Stimulated activated CD4-positive, alpha-beta T cell treated with anti-CD3 and anti-CD28 coated beads, Interleukin-15, amount 100 ng/mL, for 24 hours (primary cell): Measurements from ENCODE around the gene MTF2.
A peak's percentile ranks its signal among the peaks of the same experiment; 100 is the strongest.
"Not testable (repeated sequence)": the region's sequence is repeated elsewhere in the genome, so short reads cannot be mapped to it uniquely, and the experiment has no call there.

Experiments
- DNase-seq: peaks from one replicate; pipeline ENCODE4 v3.0.0-alpha.2; 2020

Gene MTF2

DNA sequence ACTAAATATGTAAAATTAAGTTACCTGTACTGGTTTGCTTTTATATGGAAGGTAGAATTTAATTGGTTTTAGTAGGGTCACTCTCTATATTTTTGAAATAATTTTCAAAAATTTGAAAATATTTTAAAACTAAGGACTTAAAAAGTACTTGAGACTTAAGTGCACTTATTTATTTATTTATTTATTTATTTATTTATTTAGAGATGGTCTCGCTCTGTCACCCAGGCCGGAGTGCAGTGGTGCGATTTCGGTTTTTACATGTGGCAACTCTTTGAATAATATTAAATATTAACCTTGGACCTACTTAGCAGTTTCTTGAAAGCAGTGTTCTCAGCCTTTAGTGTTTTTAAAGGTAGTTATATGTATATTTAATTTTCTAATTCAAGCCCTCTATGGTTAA lies 64.7 kb downstream of the MTF2 start:
- no peak for DNase-seq

DNA sequence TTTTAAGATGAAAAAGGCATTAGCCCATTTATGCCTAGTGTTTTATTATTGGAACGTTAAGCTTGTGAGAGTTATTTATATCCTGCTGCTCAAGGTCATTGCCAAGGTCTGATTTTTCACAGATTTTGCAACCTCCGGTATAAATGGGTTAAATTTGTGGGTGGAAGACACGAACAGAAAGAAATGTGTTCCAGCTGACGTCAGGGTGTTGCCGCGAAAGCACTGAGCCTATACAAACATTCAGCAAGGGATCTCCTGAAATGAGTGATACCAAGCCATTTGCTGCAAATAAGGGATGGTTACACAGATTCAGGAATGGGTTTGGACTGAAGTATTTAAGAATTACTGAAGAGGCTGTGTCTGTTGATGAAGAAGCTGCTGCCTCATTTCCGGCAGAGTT lies 68.9 kb downstream of the MTF2 start:
- no peak for DNase-seq

DNA sequence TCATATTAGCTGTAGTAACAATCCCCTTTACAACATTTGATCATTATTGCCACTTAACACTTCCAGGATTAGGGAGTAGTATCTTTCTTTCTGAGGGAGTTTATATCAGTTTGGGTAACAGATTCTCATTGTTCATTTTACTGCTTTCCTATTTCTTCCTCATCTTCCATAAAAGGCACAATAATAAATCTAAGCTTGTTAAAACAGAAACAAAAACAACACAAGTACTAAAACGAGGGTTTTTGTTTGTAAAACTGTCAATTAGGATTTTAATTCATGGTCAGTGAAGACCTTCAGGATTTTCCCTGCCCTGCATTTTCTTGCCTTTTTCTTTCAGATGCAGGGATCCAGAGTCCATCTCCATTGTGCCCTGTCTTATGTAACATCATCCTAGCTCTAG lies 71.6 kb downstream of the MTF2 start:
- no peak for DNase-seq

DNA sequence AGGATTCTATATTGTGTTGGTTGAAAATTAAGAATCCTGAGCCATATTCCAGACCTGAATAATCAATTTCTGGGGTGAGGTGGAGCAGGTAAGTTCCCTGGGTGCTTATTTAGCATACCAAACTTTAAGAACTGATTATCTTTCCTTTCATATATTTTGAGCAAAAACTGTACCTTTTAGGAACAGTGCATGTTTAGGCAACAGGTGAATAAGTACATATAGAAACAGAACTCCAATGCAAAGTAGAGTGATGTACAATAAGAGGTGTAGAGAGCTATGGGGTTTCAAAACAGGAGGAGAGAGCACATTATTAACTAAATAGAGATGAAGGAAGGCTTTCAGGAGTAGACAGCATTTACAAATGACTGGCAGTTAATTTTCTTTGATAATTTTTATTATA lies 72.4 kb downstream of the MTF2 start:
- no peak for DNase-seq

DNA sequence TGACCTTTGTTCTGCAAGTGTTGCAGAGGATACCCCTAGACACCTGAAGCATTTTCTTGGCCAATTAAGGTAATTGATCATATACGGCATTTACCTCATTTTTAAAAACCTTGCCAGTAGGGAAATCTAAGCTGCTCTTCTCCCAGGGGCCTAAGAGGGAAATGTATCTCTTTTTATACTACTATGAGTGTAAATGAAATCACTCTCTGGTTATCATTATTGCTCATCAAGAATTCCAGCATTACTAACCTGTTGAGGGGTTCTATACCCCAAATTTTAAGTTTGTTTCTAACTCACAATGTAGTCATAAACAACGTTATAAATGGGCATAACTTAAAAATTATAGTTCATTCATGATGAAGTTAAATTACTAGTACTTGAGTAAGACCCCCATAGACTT lies 73.8 kb downstream of the MTF2 start:
- DNase-seq: no peak

DNA sequence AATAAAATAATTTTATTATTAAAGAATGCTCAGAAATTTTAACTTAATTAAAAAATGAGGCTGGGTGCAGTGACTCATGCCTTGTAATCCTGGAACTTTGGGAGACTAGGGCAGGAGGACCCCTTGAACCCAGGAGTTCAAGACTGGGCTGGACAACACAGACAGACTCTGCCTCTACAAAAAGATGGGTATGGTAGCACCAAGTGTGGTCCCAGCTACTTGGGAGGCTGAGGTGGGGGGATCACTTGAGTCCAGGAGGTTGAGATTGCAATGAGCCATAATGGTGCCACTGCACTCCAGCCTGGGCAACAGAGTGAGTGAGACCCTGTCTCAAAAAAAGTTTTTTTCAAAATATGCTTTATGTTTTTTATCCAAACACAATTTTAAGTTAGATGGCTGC lies 75.8 kb downstream of the MTF2 start:
- no peak for DNase-seq

DNA sequence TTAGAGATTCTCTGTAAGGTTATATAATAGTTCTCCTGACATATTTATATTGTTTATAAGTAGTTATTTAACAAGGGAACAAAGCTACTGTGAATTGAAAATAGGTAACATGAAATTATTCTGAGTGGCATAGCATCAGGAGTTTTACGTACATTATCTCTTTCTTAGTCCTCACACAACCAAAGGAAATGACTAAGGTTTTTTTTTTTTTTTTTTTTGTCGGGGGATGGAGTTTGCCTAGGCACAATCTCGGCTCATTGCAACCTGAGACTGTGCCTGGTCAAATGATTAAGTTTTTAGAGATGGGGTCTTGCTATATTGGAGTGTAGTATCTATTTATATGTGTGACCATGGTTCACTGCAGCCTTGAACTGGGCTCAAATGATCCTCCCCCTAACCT lies 76.3 kb downstream of the MTF2 start:
- DNase-seq: no peak

DNA sequence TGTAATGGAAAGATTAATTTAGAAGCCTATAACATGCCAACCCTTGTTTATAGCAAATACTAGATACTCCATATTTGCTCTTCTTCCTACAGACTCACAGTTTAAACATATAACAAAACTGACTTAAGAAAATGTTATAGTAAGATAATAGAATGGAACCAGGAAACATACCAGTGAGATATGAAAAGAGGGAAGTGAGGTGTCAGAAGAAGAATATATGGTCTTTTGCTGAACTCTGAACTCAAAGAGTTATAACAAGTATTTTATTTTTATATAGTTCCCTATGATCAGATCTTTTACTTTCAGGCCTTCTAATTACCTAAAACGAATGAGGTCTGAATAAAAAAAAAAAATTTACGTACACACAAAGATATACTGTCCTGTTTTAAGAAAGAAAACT lies 80.3 kb downstream of the MTF2 start:
- DNase-seq: no peak

DNA sequence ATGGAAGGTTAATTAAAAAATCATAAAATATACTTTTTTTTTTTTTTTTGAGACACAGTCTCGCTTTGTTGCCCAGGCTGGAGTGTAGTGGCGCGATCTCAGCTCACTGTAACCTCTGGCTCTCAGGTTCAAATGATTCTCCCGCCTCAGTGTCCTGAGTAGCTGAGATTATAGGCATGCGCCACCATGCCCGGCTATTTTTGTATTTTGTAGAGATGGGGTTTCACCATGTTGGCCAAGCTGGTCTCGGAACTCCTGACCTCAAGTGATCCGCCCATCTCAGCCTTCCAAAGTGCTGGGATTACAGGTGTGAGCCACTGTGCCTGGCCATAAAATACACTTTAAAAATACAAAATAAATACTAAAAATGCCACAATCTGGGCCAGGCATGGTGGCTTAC lies 84.2 kb downstream of the MTF2 start:
- not testable (repeated sequence) for DNase-seq

DNA sequence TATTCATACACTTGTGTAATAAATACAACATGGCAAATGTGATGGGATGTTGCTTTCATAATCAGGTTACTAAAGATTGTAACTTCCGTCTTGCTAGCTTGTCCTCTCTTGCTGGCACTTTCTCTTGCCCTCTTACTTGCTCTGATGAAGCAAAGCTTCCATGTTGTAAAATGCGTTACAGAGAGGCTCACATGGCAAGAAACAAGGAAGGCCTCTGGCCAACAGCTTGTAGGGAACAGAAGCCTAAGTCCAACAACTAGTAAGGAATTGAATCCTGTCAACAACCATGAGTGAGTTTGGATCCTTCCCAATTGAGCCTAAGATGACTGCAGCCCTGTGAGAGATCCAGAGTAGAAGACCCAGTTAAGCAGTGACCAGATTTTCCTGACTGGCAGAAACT lies 85.7 kb downstream of the MTF2 start:
- no peak for DNase-seq

DNA sequence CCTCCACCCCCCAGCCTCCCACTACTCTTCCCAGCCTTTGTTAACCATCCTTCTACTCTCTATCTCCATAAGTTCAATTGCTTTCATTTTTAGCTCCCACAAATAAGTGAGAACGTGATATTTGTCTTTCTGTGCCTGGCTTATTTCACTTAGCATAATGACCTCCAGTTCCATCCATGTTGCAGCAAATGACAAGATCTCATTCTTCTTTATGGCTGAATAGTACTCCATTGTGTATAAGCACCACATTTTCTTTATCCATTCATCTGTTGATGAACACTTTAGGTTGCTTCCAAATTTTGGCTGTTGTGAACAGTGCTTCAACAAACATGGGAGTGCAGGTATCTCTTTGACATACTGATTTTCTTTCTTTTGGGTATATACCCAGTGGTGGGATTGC lies 86.8 kb downstream of the MTF2 start:
- DNase-seq: not testable (repeated sequence)

DNA sequence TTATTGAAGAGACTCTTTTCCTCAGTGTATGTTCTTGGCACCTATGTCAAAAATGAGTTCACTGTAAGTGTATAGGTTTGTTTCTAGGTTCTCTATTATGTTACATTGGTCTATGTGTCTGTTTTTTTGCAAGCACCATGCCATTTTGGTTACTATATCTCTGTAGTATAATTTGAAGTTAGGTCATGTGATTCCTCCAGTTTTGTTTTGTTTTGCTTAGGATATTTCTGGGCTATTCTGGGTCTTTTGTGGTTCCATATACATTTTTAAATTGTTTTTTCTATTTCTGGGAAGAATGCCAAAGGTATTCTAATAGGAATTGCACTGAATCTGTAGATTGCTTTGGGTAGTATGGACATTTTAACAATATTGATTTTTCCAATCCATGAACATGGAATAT lies 87.9 kb downstream of the MTF2 start:
- no peak for DNase-seq

DNA sequence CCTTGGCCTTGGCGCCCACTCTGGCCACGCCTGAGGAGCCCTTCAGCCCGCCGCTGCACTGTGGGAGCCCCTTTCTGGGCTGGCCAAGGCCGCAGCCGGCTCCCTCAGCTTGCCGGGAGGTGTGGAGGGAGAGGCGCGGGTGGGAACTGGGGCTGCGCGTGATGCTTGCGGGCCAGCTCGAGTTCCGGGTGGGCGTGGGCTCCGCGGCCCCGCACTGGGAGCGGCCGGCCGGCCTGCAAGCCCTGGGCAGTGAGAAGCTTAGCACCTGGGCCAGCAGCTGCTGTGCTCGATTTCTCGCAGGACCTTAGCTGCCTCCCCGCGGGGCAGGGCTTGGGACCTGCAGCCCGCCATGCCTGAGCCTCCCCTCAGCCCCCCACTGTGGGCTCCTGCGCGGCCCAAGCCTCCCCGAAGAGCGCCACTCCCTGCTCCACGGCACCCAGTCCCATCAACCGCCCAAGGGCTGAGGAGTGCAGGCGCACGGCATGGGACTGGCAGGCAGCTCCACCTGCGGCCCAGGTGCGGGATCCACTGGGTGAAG lies 91.1 kb downstream of the MTF2 start:
- DNase-seq: not testable (repeated sequence)

DNA sequence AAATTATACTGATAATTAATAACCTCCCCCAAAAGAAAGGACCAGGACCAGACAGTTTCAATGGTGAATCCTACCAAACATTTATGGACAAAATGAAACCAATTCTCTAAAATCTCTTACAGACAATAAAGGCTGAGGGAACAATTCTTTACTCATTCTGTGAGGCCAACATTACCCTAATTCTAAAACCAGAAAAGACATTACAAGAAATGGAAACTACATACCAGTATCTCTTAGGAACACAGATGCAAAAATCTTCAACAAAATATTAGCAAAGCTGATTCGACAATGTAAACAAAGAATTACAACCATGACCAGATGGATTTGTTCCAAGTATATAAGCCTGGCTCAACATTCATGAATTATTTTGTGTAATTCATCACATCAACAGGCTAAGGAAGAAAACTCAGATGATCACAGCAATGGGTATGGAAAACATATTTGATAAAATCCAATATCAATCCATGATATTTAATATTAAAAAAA lies 92.5 kb downstream of the MTF2 start:
- DNase-seq: no peak

DNA sequence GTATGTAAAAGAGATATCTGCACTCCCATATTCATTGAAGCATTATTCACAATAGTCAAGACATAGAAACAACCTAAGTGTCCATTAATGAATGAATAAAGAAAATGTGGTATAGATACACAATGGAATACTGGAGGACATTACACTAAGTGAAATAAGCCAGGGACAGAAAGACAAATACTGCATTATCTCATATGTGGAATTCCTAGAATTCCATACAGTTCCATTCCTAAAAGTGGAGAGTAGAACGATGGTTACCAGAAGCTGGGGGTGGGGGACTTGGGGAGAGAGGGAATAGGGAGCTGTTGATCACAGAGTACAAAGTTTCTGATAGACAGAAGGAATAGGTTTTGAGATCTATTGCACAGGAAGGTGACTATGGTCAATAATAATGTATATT lies 93.7 kb downstream of the MTF2 start:
- no peak for DNase-seq

DNA sequence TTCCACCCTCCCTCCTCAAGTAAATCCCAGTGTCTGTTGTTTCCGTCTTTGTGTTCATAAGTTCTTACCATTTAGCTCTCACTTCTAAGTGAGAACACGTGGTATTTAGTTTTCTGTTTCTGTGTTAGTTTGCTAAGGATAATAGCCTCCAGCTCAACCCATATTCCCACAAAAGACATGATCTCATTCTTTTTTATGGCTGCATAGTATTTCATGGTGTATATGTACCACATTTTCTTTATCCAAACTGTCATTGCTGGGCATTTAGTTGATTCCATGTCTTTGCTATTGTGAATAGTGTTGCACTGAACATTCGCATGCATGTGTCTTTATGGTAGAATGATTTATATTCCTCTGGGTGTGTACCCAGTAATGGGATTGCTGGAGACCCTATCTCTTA lies 95.6 kb downstream of the MTF2 start:
- not testable (repeated sequence) for DNase-seq

DNA sequence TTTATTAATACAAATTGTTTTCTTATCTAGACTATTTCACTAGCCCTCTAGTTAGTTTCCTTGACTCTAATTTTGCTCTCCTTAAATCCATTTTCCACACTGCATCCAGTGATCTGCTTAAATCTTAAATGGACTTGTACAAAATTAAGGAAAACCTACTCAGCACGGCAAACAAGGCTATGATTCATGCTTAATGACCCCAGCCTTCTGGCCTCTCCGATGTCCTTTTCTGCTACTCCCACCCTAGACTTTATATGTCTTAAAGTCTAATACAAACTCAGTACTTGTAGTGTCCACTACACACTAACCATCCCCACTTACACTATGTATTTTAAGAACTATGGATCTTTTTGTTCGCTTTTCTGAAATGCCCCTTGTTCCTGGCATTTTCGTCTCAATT lies 98.9 kb downstream of the MTF2 start:
- DNase-seq: no peak

DNA sequence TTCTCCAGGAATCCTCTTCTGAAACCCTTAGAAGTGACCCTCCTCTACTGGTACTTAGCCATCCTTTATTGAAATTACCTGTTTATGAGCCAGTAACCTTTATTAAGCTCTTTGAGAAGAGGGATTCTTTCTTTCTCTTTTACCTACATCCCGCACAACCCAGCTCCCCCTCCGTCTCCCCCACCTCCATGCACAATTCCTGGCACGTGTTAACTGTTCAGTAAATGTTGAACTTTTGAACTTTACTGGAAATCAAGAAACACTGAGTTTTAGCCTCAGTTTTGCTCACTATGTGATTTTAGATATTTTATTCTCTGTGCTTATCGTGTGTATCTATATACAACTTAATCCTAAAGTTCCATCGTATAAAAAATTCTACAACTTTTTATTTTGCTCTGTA lies 99.3 kb downstream of the MTF2 start:
- no peak for DNase-seq

DNA sequence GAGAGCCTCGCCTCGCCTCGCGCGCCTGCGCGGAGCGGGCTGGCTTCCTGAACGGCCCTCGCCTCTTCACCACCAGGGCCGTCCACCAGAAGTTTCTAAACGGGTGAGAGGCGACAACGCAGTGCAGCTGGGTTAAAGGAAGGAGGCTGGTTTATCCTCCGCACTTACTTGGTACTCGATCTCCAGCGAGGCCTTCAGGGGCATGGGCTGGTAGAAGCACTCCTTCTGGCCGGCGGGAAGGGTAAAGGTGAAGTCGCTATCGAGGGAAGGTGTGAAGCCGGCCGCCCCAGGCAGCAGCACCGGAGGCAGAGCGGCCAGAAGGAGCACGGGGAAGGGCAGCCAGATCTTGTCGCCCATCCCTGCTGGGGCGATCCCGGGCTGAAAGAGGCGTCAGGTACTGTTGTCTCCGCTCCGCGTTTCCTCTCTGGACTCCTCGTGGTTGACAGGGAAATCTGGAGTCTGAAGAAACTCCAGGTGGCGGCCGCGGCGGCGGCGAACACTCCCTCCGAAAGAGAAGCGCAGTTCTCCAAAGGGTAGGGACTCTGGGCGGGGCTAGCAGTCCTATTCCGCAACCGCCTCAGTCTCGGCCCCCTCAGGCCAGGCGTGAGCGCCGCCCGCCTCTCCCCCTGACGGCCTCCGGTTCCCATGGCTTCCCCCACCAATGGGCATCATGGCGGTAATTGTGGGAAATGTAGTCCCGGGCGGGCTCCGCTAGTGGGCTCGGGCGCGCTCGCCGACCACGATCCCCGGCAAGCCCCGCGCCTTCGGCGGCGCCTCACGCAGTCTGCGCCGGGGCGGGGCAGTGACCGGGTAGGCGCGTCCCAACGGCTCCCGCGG lies 101.0 kb downstream of the MTF2 start, which contains the start of gene TMED5:
TSS of gene TMED5 (minus strand) at position 528 of the 837 bp plus-strand sequence. CDS start at position 357, 171 bp downstream.
- peak; percentile 97 for DNase-seq

DNA sequence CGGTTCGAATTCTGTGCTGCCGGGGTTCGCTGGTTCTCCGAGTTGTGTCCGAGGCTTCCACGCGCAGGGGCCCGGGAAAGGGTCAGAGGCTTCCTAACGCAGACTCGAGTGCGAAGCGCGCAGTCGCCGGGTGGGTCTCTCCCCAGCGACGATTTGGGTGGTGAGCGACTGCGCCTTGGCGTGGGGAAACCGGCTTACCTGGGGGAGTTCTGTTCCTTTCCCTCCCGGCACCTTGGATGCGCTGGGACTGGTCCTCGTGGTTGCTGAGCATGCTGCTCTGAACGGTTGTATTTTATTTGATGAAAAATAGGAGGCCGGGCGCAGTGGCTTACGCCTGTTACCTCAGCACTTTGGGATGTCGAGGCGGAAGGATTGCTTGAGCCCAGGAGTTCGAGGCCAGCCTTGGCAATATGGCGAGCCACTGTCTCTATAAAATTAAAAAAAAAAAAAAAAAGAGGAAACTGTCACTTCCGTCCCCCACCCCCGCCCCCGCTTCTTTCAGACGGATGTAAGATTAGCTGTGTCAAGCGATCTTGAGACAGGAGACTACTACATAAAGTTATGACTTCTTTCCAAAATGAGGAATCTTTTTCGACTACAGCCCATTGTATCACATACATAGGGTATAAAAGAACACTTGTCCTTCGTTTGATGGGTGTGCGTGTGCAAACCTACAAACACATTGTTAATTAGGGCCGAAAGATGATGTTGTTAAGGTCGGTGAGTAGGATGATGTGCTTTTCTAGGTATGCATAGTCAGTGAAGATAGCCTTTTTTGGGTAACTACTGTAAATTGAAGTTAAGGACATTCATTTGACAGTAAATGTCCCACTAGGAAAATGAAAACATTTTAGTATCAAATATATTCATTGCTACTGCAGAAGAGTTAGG lies 101.9 kb downstream of the MTF2 start, which contains the start of gene CCDC18:
TSS of gene CCDC18 (plus strand) at position 2 of the 891 bp plus-strand sequence. CDS start 2,638 bp downstream, outside the sequence.
- peak; percentile 68 for DNase-seq

DNA sequence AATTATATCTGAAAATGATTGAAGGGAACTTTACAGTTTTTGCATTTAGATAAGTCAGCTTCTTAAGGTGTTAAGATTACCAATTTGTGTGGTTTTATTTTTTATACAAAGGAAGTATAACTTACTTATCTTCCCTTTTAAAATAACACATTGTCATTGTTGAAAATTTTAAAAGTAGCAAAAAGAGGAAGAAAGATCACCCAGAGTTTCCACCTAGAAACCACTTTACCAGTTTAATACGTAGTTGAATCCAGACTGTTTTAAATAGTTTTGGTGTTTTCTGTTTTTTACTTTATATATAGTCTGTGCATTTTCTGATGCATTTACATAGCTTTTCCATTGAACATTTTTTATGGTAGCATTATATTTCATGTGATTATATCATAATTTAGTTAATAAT lies 107.6 kb downstream of the MTF2 start:
- no peak for DNase-seq
